Measurements from ENCODE around the gene GGA3. TPM values are rescaled to one million over a fixed set of nuclear protein-coding genes. Genes with fewer than 3 reads are reported as not detected.
A peak's percentile ranks its signal among the peaks of the same experiment; 100 is the strongest.
"Not testable (repeated sequence)": the region's sequence is repeated elsewhere in the genome, so short reads cannot be mapped to it uniquely, and the experiment has no call there.

Gene GGA3
- total and polyA plus RNA-seq, 5 donors = 15.7 to 34.8 (median 26.8) TPM

GRCh38 chr17:75208161-75208560 is 53.2 kb downstream of the GGA3 start:
- Histone ChIP-seq H3K9me3 (ENCODE audit: control insufficient read depth, low read length) (no peaks in the 10 kb centered on the region), H3K27me3 (ENCODE audit: control insufficient read depth, insufficient read depth) (no peaks in the 10 kb centered on the region), H3K4me1 (ENCODE audit: control insufficient read depth, insufficient read depth, low read length) (no peaks in the 10 kb centered on the region), H3K27ac (ENCODE audit: low read length) (no peak overlapping the region), H3K4me3 (ENCODE audit: low read length) (no peak overlapping the region)
- ATAC-seq (no peak), DNase-seq (no peak)
- intact Hi-C loops (cut with DNase I) = loop anchor here in 3 of 4 donors (10.0 kb wide), 3 partner anchors 93 to 253 kb away; no protein-coding TSS in a partner anchor
- 92% methylated on average over 9 of the region's 9 CpGs for WGBS

- Histone ChIP-seq H3K27ac (ENCODE audit: low read length) (no peak overlapping the region), H3K9me3 (ENCODE audit: control insufficient read depth, low read length) (no peaks in the 10 kb centered on the region), H3K4me1 (ENCODE audit: control insufficient read depth, insufficient read depth, low read length) (no peaks in the 10 kb centered on the region), H3K4me3 (ENCODE audit: low read length) (no peak overlapping the region), H3K27me3 (ENCODE audit: control insufficient read depth, insufficient read depth) (no peaks in the 10 kb centered on the region)
- no peak for ATAC-seq
- 77% methylated on average over 12 of the region's 12 CpGs for WGBS
- intact Hi-C loops (cut with DNase I) = loop anchor here in 3 of 4 donors (10.0 kb wide), 3 partner anchors 93 to 253 kb away; no protein-coding TSS in a partner anchor
- DNase-seq = no peak
These were observed 53.6 kb downstream of the GGA3 start for GRCh38 chr17:75207760-75208159.

GRCh38 chr17:75207050-75207407 is 54.4 kb downstream of the GGA3 start:
- WGBS = 84% methylated on average over 8 of the region's 8 CpGs

GRCh38 chr17:75205793-75206163 is 55.6 kb downstream of the GGA3 start:
- under 1% methylated on average over 22 of the region's 22 CpGs for WGBS
- no peaks in the 10 kb centered on the region for H3K27me3 ChIP-seq (ENCODE audit: control insufficient read depth, insufficient read depth)
- H3K4me3 ChIP-seq (ENCODE audit: low read length) = peak overlapping the region; percentile 95
- no peaks in the 10 kb centered on the region for H3K9me3 ChIP-seq (ENCODE audit: control insufficient read depth, low read length)
- intact Hi-C loops (cut with DNase I) = loop anchor here in 3 of 4 donors (10.0 kb wide), 3 partner anchors 91 to 251 kb away; no protein-coding TSS in a partner anchor
- no peaks in the 10 kb centered on the region for H3K4me1 ChIP-seq (ENCODE audit: control insufficient read depth, insufficient read depth, low read length)
- H3K27ac ChIP-seq (ENCODE audit: low read length) = peak overlapping the region; percentile 91
- ATAC-seq (no peak), DNase-seq (no peak)

More at GRCh38 chr17:75207050-75207407, 54.4 kb downstream of the GGA3 start:
- not testable (repeated sequence) for ATAC-seq; H3K9me3 ChIP-seq (ENCODE audit: control insufficient read depth, low read length); H3K4me3 ChIP-seq (ENCODE audit: low read length); DNase-seq; H3K4me1 ChIP-seq (ENCODE audit: control insufficient read depth, insufficient read depth, low read length); H3K27ac ChIP-seq (ENCODE audit: low read length); H3K27me3 ChIP-seq (ENCODE audit: control insufficient read depth, insufficient read depth)
- intact Hi-C loops (cut with DNase I) = loop anchor here in 3 of 4 donors (10.0 kb wide), 3 partner anchors 92 to 252 kb away; no protein-coding TSS in a partner anchor

- H3K27me3 ChIP-seq (ENCODE audit: control insufficient read depth, insufficient read depth) = no peaks in the 10 kb centered on the region
- ATAC-seq = peak; percentile 96 to 97
- peak within 1 kb of the TSS; percentile 91 for H3K27ac ChIP-seq (ENCODE audit: low read length)
- peak; percentile 96 to 98 (median 98) for DNase-seq
- no peaks in the 10 kb centered on the region for H3K9me3 ChIP-seq (ENCODE audit: control insufficient read depth, low read length)
- WGBS = under 1% methylated on average over 57 of the region's 57 CpGs
- H3K4me1 ChIP-seq (ENCODE audit: control insufficient read depth, insufficient read depth, low read length) = no peaks in the 10 kb centered on the region
- peak within 1 kb of the TSS; percentile 95 for H3K4me3 ChIP-seq (ENCODE audit: low read length)
- intact Hi-C loops (cut with DNase I) = loop anchor here in 3 of 4 donors (10.0 kb wide), 3 partner anchors 90 to 250 kb away; no protein-coding TSS in a partner anchor
These were observed 56.2 kb downstream of the GGA3 start, which contains the start of gene NUP85 for GRCh38 chr17:75205037-75205792. TSS of gene NUP85 (plus strand) at chr17:75205679. CDS start at chr17:75205762, 83 bp downstream.

GRCh38 chr17:75199886-75200618 is 61.4 kb downstream of the GGA3 start:
- DNase-seq (no peak), ATAC-seq (no peak)
- Histone ChIP-seq H3K27ac (ENCODE audit: low read length) (no peak overlapping the region), H3K9me3 (ENCODE audit: control insufficient read depth, low read length) (no peaks in the 10 kb centered on the region), H3K4me1 (ENCODE audit: control insufficient read depth, insufficient read depth, low read length) (no peaks in the 10 kb centered on the region), H3K27me3 (ENCODE audit: control insufficient read depth, insufficient read depth) (no peaks in the 10 kb centered on the region), H3K4me3 (ENCODE audit: low read length) (no peak overlapping the region)
- intact Hi-C loops (cut with DNase I) = loop anchor here (5.0 to 10.0 kb wide), 5 partner anchors 85 to 245 kb away; no protein-coding TSS in a partner anchor
- WGBS = 93% methylated on average over 6 of the region's 6 CpGs

GRCh38 chr17:75194879-75195278 is 66.5 kb downstream of the GGA3 start:
- Histone ChIP-seq H3K4me3 (ENCODE audit: low read length) (no peak overlapping the region), H3K9me3 (ENCODE audit: control insufficient read depth, low read length) (no peaks in the 10 kb centered on the region), H3K27ac (ENCODE audit: low read length) (no peak overlapping the region), H3K27me3 (ENCODE audit: control insufficient read depth, insufficient read depth) (no peaks in the 10 kb centered on the region), H3K4me1 (ENCODE audit: control insufficient read depth, insufficient read depth, low read length) (no peaks in the 10 kb centered on the region)
- WGBS = 82% methylated on average over 4 of the region's 5 CpGs
- intact Hi-C loops (cut with DNase I) = no loop called here
- no peak for DNase-seq
- ATAC-seq = no peak

GRCh38 chr17:75191584-75191983 is 69.8 kb downstream of the GGA3 start:
- intact Hi-C loops (cut with DNase I) = no loop called here
- Histone ChIP-seq H3K4me3 (ENCODE audit: low read length) (no peak overlapping the region), H3K4me1 (ENCODE audit: control insufficient read depth, insufficient read depth, low read length) (no peaks in the 10 kb centered on the region), H3K27me3 (ENCODE audit: control insufficient read depth, insufficient read depth) (no peaks in the 10 kb centered on the region), H3K9me3 (ENCODE audit: control insufficient read depth, low read length) (no peaks in the 10 kb centered on the region), H3K27ac (ENCODE audit: low read length) (no peak overlapping the region)
- DNase-seq (no peak), ATAC-seq (no peak)
- 56% methylated on average over 4 of the region's 4 CpGs for WGBS

- DNase-seq = no peak
- H3K4me1 ChIP-seq (ENCODE audit: control insufficient read depth, insufficient read depth, low read length) = no peaks in the 10 kb centered on the region
- no peaks in the 10 kb centered on the region for H3K27me3 ChIP-seq (ENCODE audit: control insufficient read depth, insufficient read depth)
- H3K4me3 ChIP-seq (ENCODE audit: low read length) = no peak overlapping the region
- intact Hi-C loops (cut with DNase I) = no loop called here
- H3K27ac ChIP-seq (ENCODE audit: low read length) = no peak overlapping the region
- WGBS = 88% methylated on average over 6 of the region's 6 CpGs
- ATAC-seq = no peak
- no peaks in the 10 kb centered on the region for H3K9me3 ChIP-seq (ENCODE audit: control insufficient read depth, low read length)
These were observed 72.8 kb downstream of the GGA3 start for GRCh38 chr17:75188614-75189013.
